ENCODE results near the gene COLEC12.

- TF ChIP-seq, protein P1, sequence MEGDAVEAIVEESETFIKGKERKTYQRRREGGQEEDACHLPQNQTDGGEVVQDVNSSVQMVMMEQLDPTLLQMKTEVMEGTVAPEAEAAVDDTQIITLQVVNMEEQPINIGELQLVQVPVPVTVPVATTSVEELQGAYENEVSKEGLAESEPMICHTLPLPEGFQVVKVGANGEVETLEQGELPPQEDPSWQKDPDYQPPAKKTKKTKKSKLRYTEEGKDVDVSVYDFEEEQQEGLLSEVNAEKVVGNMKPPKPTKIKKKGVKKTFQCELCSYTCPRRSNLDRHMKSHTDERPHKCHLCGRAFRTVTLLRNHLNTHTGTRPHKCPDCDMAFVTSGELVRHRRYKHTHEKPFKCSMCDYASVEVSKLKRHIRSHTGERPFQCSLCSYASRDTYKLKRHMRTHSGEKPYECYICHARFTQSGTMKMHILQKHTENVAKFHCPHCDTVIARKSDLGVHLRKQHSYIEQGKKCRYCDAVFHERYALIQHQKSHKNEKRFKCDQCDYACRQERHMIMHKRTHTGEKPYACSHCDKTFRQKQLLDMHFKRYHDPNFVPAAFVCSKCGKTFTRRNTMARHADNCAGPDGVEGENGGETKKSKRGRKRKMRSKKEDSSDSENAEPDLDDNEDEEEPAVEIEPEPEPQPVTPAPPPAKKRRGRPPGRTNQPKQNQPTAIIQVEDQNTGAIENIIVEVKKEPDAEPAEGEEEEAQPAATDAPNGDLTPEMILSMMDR (tag by site-specific recombination; IDR thresholded peaks at IDR 0.05), result no peak
- no peak for TF ChIP-seq PBX3 (CRISPR knock-in tag; IDR thresholded peaks at IDR 0.05)
- TF ChIP-seq PRDM2 (tag by site-specific recombination; IDR thresholded peaks at IDR 0.05; ENCODE audit: borderline replicate concordance), result no peak
- TF ChIP-seq SETDB1 (IDR thresholded peaks at IDR 0.05; ENCODE audit: insufficient read length, low read length), result no peak
- TF ChIP-seq, protein P2, sequence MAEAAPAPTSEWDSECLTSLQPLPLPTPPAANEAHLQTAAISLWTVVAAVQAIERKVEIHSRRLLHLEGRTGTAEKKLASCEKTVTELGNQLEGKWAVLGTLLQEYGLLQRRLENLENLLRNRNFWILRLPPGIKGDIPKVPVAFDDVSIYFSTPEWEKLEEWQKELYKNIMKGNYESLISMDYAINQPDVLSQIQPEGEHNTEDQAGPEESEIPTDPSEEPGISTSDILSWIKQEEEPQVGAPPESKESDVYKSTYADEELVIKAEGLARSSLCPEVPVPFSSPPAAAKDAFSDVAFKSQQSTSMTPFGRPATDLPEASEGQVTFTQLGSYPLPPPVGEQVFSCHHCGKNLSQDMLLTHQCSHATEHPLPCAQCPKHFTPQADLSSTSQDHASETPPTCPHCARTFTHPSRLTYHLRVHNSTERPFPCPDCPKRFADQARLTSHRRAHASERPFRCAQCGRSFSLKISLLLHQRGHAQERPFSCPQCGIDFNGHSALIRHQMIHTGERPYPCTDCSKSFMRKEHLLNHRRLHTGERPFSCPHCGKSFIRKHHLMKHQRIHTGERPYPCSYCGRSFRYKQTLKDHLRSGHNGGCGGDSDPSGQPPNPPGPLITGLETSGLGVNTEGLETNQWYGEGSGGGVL (tag by site-specific recombination; IDR thresholded peaks at IDR 0.05), result no peak
- no peak for TF ChIP-seq ZNF704 (tag by site-specific recombination; IDR thresholded peaks at IDR 0.05)
- TF ChIP-seq ZNF843 (tag by site-specific recombination; IDR thresholded peaks at IDR 0.05), result no peak
- TF ChIP-seq KLF9 (tag by site-specific recombination; IDR thresholded peaks at IDR 0.05; ENCODE audit: low read depth), result no peak
- TF ChIP-seq SP2 (tag by site-specific recombination; IDR thresholded peaks at IDR 0.05), result no peak
- TF ChIP-seq KLF17 (tag by site-specific recombination; IDR thresholded peaks at IDR 0.05), result no peak
- no peak for TF ChIP-seq YY1 (tag by site-specific recombination; IDR thresholded peaks at IDR 0.05)
- TF ChIP-seq ZNF140 (tag by site-specific recombination; IDR thresholded peaks at IDR 0.05), result no peak
- TF ChIP-seq ZNF707 (tag by site-specific recombination; IDR thresholded peaks at IDR 0.05), result no peak
- TF ChIP-seq ZNF747 (tag by site-specific recombination; IDR thresholded peaks at IDR 0.05), result no peak
Observed at GRCh38 chr18:421247-422155, 79.0 kb downstream of the COLEC12 start.

All from HEK293 (cell line).